Limb (tissue), 2 donors: ENCODE results near the gene CCDC134.

Source experiments
- DNase-seq, 2 donors: peaks; one replicate each; pipeline ENCODE4 v3.0.0-alpha.2; 2016; ENCODE audit errors: extremely low spot score in 2 of 2

Gene CCDC134

DNA sequence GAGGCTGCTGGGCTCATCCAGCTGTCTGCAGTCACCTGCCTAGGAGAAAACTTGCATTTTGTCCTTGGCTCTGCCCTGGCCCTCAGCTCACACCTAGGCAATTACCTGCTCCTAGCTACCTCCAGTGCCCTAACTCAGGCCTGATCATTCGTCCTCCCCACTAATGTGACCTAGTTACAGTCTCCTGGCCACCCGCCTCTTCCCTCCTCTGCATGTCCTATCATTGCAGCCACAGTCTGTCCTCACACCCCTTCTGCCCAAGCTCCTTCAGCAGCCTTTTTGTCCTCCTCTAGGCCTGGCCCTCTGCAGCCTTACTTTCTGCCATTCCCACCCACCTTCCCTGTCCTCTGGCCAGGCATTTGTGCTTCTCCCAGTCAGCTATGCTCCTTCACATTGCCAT is 17.7 kb upstream of the CCDC134 start:
- no peak for DNase-seq

- DNase-seq = no peak
These were observed 13.1 kb upstream of the CCDC134 start for GRCh38 chr22:41787331-41787730.

- no peak for DNase-seq
These were observed 6.6 kb upstream of the CCDC134 start for GRCh38 chr22:41793871-41794270.

DNA sequence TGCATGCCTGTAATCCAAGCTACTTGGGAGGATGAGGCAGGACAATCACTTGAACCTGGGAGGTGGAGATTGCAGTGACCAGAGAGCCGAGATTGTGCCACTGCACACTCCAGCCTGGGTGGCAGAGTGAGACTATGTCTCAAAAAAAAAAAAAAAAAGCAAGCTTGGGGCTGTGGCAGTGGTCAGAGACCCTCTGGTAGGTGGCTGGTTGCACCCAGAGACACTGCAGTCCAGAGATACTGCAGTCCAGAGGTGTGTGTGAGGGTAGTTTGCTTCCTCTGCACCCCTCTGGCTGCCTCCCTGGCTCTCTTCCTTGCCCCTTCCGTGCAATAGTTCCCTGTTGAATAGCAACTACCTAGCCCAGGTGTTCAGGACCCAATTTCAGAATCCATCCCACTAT is 1.7 kb upstream of the CCDC134 start:
- no peak for DNase-seq

GRCh38 chr22:41799486-41800347 is 762 bp upstream of the CCDC134 start:
- DNase-seq = no peak

DNA sequence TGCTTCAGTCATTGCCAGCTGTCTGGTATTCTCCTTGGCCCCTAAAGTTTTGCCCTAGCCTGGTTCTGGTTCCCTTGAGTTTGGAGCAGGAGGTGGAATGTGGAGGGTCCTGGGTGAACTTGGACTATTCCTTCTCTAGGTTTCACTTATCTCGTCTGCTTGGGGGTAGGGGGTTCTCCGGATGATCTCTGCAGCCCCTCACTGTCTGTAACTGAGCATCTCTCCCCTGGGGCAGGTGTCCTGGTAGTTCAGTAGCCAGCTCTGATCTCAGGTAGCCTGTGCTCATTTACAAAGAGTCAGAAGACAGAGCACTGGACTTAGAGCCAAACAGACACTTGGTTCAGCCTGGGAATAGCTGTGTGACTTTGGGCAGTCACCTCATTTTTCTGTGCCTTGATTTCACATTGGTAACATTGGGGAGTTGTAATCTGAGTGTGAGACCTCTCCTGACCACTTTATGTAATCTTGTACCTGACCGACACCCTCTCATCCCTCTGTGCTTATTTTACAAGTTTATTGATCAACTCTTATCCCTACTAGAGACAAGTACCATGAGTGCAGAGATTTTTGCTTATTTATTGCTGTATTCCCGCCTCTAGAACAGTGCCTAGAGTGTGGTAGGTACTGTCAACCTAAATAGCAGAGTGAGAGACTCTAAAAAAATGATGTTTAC is 804 bp downstream of the CCDC134 start:
- DNase-seq = no peak

- no peak for DNase-seq
These were observed 1.4 kb downstream of the CCDC134 start for GRCh38 chr22:41801886-41802285.

DNA sequence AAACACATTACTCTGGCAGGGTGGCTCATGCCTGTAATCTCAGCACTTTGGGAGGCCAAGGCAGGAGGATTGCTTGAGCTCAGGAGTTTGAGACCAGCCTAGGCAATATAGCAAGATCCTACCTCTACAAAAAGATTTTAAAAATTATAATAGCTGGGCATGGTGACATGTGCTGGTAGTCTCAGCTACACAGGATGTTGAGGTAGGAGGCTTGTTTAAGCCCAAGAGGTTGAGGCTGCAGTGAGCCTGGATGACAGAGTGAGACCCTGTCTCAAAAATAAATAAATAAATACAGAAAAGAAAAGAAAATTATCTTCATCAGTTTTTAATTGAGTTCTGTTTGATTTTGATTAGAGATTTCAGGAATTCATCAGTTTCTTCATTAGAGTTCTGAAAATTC is 5.2 kb downstream of the CCDC134 start:
- no peak for DNase-seq

DNA sequence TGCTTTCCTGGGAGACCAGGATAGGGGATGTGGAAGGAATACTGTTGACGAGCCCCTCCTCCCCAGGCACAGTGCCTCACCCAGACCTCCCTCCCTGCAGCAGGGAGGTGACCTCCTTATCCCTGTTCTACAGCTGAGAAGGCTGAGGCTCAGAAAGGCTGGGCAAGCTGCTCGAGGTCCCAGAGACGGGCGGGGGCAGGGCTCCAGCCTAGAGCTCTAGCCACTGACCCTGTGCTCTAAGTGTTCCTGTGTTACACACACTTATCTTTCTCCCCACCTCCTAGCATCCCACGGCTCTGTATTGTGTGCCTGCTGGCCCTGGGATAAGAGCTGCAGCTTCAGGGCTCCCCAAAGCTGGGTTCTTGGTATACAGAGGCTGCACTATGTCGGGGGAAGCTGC is 7.9 kb downstream of the CCDC134 start:
- DNase-seq = no peak

DNA sequence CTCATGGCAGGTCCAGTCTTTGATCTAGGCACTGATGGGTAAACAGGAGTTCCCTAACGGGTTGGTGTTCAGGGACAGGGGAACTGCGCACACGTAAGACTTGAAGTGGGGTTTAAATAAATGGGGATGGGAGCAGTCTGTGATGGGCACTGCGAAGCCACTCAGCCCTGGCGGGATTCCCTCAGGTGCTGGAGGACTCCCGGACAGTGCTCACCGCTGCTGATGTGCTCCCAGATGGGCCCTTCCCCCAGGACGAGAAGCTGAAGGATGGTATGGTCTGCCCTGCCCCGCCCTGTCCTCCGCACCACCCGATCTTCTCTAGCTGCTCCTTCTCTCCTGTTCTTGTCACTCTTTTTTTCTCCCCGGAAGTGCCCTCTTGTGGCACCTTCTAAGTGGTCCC is 9.5 kb downstream of the CCDC134 start:
- DNase-seq = no peak

DNA sequence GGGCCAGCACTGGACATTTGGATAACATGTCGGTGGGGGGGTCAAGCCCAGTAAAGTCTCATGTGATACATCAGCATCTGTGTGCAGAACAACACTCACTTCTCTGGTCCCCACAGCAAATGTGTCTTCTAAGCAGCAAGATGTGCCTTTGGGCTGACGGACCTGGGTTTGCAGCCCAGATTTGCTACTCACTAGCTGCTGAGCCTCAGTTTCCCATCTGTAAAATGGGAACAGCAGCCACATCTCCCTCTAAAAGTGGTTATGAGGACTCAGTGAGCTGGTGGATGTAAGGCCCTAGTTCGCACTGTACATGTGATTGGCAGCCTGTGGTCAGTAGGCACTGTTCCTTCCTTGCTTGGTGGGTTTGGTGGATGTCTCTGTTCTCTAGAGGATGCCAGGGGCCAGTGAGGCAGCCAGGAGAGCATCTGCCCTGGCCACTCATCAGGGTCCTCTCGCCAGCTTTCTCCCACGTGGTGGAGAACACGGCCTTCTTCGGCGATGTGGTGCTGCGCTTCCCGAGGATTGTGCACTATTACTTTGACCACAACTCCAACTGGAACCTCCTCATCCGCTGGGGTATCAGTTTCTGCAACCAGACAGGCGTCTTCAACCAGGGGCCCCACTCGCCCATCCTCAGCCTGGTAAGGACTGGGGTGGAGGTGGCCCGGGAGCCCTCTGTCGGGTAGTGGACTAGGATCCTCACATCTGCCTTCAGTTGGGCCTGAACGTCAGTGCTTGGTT is 12.5 kb downstream of the CCDC134 start:
- no peak for DNase-seq

DNA sequence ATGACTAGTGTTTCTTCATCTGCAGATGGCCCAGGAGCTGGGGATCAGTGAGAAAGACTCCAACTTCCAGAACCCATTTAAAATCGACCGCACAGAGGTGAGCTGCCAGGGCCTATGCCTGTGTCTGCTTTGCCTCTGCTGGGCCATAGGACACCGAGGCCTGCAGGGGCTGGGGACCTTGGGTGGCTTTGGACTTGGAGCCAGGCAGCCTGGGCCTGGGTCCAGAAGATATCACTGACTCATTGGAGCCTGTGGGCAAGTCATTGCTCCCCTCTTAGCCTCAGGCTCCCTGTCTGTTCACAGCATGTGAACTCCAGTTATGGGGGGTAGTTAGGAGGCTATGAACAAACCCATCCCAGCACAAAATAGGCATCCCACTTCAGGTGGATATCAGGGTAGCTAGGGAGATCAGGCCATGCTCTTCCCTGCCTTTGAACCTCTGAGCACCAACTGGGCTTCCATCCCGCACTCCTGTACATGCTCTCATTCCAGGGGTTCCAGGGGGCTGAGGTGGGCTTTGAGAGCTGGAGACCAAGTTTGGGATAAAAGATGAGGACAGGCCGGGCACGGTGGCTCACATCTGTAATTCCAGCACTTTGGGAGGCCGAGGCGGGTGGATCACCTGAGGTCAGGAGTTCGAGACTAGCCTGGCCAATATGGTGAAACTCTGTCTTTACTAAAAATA is 13.4 kb downstream of the CCDC134 start:
- DNase-seq = no peak

GRCh38 chr22:41815716-41816115 is 15.2 kb downstream of the CCDC134 start:
- DNase-seq = no peak

- no peak for DNase-seq
These were observed 15.8 kb downstream of the CCDC134 start for GRCh38 chr22:41816241-41816640.

GRCh38 chr22:41816871-41817270 is 16.4 kb downstream of the CCDC134 start:
- no peak for DNase-seq

DNA sequence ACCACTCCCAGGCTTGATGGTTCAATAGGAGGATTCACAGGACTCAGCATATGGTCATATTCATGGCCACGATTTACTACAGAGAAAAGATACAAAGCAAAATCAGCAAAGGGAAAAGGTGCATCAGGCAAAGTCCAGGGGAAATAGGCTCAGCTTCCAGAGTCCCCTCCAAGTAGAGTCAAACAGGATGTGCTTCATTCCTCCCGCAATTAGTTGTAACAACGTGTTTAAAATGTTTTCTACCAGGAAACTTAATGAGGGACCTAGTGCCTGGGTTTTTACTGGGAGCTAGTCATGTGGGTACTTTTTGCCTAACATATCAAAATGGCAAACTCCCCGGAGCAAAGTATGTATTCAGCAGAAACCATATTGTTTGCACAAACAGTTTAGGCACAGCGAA is 17.5 kb downstream of the CCDC134 start:
- no peak for DNase-seq

DNA sequence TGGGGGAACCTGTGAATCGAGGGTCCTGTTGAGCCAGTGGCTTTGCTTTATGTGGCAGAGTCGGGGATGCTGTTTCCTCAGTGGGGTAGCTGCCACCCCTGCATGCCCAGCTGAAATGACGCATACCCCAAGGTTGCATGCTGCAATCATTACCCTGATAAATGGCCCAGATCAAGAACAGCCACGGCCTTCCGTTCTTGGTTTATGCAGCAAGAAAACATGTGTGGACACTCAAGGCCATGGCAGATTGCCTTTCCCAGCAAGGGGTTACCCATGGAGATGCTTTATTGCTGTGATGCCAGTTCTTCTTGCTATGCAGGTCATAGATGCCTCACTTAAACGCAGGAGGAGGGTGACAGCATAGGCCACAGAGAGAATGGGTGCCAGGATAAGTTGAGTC is 18.1 kb downstream of the CCDC134 start:
- DNase-seq = no peak

DNA sequence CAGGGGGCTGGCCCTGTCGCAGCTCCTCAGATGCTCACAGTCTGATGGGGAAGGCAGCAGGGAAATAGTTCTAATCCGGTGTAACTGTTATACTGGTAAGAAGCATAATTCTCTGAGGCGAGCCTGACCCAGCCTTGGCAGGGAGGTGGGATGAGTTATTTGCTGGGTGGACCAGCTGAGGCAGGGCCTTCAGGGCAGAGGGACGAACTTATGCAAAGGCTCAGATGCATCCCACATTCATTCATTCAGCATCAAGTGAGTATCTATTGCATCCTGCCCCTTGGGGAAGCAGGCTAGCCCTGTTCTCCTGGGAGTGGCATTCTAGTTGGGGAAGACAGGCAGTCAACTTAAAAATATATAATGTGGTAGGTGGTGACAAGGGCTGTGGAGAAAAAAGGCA is 18.8 kb downstream of the CCDC134 start:
- DNase-seq = no peak

GRCh38 chr22:41820447-41820846 is 20.0 kb downstream of the CCDC134 start:
- DNase-seq = no peak

- no peak for DNase-seq
These were observed 21.2 kb downstream of the CCDC134 start for GRCh38 chr22:41821471-41822316.
